Neural cell (in vitro differentiated cells): Measurements from ENCODE around the gene NXPE1. TPM values are rescaled to one million over a fixed set of nuclear protein-coding genes. Genes with fewer than 3 reads are reported as not detected.

Source experiments
- H2AFZ ChIP-seq: fragments of 200-600, 300-800 bp; sonication (generic), shearing (Covaris generic); 2 replicates; pipeline ENCODE4 v1.6.0; 2014; ENCODE audit warnings: low read depth, mild to moderate bottlenecking, antibody characterized with exemption, low read length, moderate library complexity
- H3F3A ChIP-seq: fragments of 200-600 bp; shearing (Covaris generic); 2 replicates; pipeline ENCODE4 v1.6.1; 2016; ENCODE audit warnings: mild to moderate bottlenecking, moderate library complexity, mixed read lengths, antibody characterized with exemption, low read length; ENCODE audit not compliant: insufficient read depth, poor library complexity, severe bottlenecking
- H3K27ac ChIP-seq: fragments of 200-600, 300-800 bp; sonication (generic), shearing (Covaris generic); 2 replicates; pipeline ENCODE4 v1.5.1; 2014; ENCODE audit warnings: mild to moderate bottlenecking, low read length, moderate library complexity
- H3K27me3 ChIP-seq: fragments of 300-800, 200-600 bp; sonication (generic), shearing (Covaris generic); 2 replicates; pipeline ENCODE4 v1.6.0; 2014; ENCODE audit warnings: mild to moderate bottlenecking, low read depth, low read length, moderate library complexity; ENCODE audit not compliant: insufficient read depth
- H3K36me3 ChIP-seq: fragments of 300-800, 200-600 bp; sonication (generic), shearing (Covaris generic); 2 replicates; pipeline ENCODE4 v1.5.1; 2014; ENCODE audit warnings: mild to moderate bottlenecking, antibody characterized with exemption, low read length, moderate library complexity; ENCODE audit not compliant: insufficient read depth
- H3K4me2 ChIP-seq: fragments of 300-800, 200-600 bp; sonication (generic), shearing (Covaris generic); 2 replicates; pipeline ENCODE4 v1.6.0; 2014; ENCODE audit warnings: mild to moderate bottlenecking, low read length
- H3K4me3 ChIP-seq: fragments of 300-800, 200-600 bp; sonication (generic), shearing (Covaris generic); 2 replicates; pipeline ENCODE4 v1.5.1; 2014; ENCODE audit warnings: mild to moderate bottlenecking, low read length, moderate library complexity
- H3K79me2 ChIP-seq: fragments of 200-600 bp; shearing (Covaris generic); replicated peaks from 2 replicates; pipeline ENCODE4 v1.6.0; 2014; ENCODE audit warnings: mild to moderate bottlenecking, low read length, moderate library complexity; ENCODE audit not compliant: insufficient read depth
- H3K9ac ChIP-seq: fragments of 300-800, 200-600 bp; sonication (generic), shearing (Covaris generic); 2 replicates; pipeline ENCODE4 v1.6.1; 2016; ENCODE audit warnings: mild to moderate bottlenecking, low read length, mixed read lengths
- H3K9me2 ChIP-seq: fragments of 200-600 bp; shearing (Covaris generic); 2 replicates; pipeline ENCODE4 v1.6.1; 2016; ENCODE audit warnings: mild to moderate bottlenecking, low read length, mixed read lengths; ENCODE audit not compliant: insufficient read depth
- H3K9me3 ChIP-seq: fragments of 200-600, 300-800 bp; sonication (generic), shearing (Covaris generic); 2 replicates; pipeline ENCODE4 v1.6.1; 2016; ENCODE audit warnings: mild to moderate bottlenecking, mixed run types, low read length, moderate library complexity, mixed read lengths
- H4K20me1 ChIP-seq: fragments of 200-600 bp; shearing (Covaris generic); 2 replicates; pipeline ENCODE4 v1.6.1; 2016; ENCODE audit warnings: mild to moderate bottlenecking, mixed run types; ENCODE audit not compliant: insufficient read depth
- EP300 ChIP-seq: fragments of 450-650 bp; conservative IDR thresholded peaks from 2 replicates; pipeline ENCODE4 v1.6.1; 2014; ENCODE audit warnings: antibody characterized with exemption, mild to moderate bottlenecking, moderate library complexity; ENCODE audit not compliant: poor library complexity, severe bottlenecking
- EZH2 ChIP-seq: fragments of 200-600, 300-800 bp; shearing (Covaris generic), sonication (generic); IDR thresholded peaks from 2 replicates; pipeline ENCODE4 v1.6.1; 2014; ENCODE audit warnings: antibody characterized with exemption, low read length, borderline replicate concordance, mild to moderate bottlenecking; ENCODE audit not compliant: insufficient read depth, poor library complexity, severe bottlenecking
- MXI1 ChIP-seq: fragments of 450-650 bp; conservative IDR thresholded peaks from 2 replicates; pipeline ENCODE4 v1.6.1; 2014; ENCODE audit warnings: antibody characterized with exemption, mild to moderate bottlenecking; ENCODE audit not compliant: poor library complexity, severe bottlenecking
- POLR2AphosphoS5 ChIP-seq: IDR thresholded peaks from 2 replicates; pipeline ENCODE4 v1.6.1; 2012
- RAD21 ChIP-seq: fragments of 450-650 bp; conservative IDR thresholded peaks from 2 replicates; pipeline ENCODE4 v1.6.1; 2014; ENCODE audit warnings: antibody characterized with exemption, mild to moderate bottlenecking, moderate library complexity
- SMC3 ChIP-seq: fragments of 450-650 bp; conservative IDR thresholded peaks from 2 replicates; pipeline ENCODE4 v1.6.1; 2014; ENCODE audit warnings: antibody characterized with exemption, mild to moderate bottlenecking, moderate library complexity; ENCODE audit not compliant: poor library complexity
- TAF1 ChIP-seq: IDR thresholded peaks from 2 replicates; pipeline ENCODE4 v1.6.1; 2012; ENCODE audit warnings: low read depth
- polyA plus RNA-seq: library from polyadenylated mRNA; depleted of rRNA; stranded (reverse); fragments of >200 nt; gene quantifications from 2 replicates; pipeline ENCODE4 v1.2.3, GENCODE V29; 2014
- TF ChIP-seq, protein P1 (sequence below): fragments of 450-650 bp; IDR thresholded peaks from 2 replicates; pipeline ENCODE4 v1.5.1; 2014; ENCODE audit warnings: antibody characterized with exemption, mild to moderate bottlenecking, moderate library complexity; ENCODE audit not compliant: poor library complexity, severe bottlenecking
- TF ChIP-seq, protein P2 (sequence below): IDR thresholded peaks from 2 replicates; pipeline ENCODE4 v1.6.1; 2012; ENCODE audit warnings: borderline replicate concordance

NXPE1 gene
- polyA plus RNA-seq, 1 donor from 2014 or later = not detected

DNA sequence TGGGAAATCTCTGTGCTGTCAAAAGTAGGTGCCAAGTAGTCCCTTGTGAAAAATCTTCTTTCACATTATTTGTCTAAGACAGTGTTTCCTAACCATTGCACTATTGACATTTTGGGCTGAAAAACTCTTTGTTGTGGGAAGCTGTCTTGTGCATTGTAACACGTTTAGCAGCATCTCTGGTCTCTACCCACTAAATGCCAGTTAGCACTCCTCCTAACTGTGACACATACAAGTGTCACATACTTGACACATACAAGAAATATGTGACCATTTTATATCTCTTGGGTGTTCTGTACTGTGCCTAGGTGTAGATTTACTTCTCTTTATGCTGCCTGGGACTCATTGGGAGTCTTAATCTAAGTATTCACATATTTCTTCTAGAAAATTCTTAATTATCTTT, 57.8 kb downstream of the NXPE1 start:
- Histone ChIP-seq H3K4me3 (no peak overlapping the region), H3K27ac (no peak overlapping the region), H2AFZ (no peak overlapping the region), H3K27me3 (no peaks in the 10 kb centered on the region), H3K79me2 (no peaks in the 10 kb centered on the region), H3K9me3 (no peaks in the 10 kb centered on the region), H3K9me2 (no peaks in the 10 kb centered on the region), H3K9ac (no peak overlapping the region), H3F3A (no peaks in the 10 kb centered on the region), H3K4me2 (no peak overlapping the region), H4K20me1 (no peaks in the 10 kb centered on the region), H3K36me3 (no peaks in the 10 kb centered on the region)
- TF ChIP-seq MXI1 = no peak
- TF ChIP-seq, protein P1, sequence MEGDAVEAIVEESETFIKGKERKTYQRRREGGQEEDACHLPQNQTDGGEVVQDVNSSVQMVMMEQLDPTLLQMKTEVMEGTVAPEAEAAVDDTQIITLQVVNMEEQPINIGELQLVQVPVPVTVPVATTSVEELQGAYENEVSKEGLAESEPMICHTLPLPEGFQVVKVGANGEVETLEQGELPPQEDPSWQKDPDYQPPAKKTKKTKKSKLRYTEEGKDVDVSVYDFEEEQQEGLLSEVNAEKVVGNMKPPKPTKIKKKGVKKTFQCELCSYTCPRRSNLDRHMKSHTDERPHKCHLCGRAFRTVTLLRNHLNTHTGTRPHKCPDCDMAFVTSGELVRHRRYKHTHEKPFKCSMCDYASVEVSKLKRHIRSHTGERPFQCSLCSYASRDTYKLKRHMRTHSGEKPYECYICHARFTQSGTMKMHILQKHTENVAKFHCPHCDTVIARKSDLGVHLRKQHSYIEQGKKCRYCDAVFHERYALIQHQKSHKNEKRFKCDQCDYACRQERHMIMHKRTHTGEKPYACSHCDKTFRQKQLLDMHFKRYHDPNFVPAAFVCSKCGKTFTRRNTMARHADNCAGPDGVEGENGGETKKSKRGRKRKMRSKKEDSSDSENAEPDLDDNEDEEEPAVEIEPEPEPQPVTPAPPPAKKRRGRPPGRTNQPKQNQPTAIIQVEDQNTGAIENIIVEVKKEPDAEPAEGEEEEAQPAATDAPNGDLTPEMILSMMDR = no peak
- no peak for TF ChIP-seq EZH2
- TF ChIP-seq SMC3 = no peak
- TF ChIP-seq EP300 = no peak
- no peak for TF ChIP-seq POLR2AphosphoS5
- TF ChIP-seq TAF1 = no peak
- no peak for TF ChIP-seq RAD21
- TF ChIP-seq, protein P2, sequence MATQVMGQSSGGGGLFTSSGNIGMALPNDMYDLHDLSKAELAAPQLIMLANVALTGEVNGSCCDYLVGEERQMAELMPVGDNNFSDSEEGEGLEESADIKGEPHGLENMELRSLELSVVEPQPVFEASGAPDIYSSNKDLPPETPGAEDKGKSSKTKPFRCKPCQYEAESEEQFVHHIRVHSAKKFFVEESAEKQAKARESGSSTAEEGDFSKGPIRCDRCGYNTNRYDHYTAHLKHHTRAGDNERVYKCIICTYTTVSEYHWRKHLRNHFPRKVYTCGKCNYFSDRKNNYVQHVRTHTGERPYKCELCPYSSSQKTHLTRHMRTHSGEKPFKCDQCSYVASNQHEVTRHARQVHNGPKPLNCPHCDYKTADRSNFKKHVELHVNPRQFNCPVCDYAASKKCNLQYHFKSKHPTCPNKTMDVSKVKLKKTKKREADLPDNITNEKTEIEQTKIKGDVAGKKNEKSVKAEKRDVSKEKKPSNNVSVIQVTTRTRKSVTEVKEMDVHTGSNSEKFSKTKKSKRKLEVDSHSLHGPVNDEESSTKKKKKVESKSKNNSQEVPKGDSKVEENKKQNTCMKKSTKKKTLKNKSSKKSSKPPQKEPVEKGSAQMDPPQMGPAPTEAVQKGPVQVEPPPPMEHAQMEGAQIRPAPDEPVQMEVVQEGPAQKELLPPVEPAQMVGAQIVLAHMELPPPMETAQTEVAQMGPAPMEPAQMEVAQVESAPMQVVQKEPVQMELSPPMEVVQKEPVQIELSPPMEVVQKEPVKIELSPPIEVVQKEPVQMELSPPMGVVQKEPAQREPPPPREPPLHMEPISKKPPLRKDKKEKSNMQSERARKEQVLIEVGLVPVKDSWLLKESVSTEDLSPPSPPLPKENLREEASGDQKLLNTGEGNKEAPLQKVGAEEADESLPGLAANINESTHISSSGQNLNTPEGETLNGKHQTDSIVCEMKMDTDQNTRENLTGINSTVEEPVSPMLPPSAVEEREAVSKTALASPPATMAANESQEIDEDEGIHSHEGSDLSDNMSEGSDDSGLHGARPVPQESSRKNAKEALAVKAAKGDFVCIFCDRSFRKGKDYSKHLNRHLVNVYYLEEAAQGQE = no peak

GRCh38 chr11:114499756-114500155, 59.9 kb downstream of the NXPE1 start:
- Histone ChIP-seq H3K36me3 (no peaks in the 10 kb centered on the region), H3K27ac (no peak overlapping the region), H3K4me2 (no peak overlapping the region), H3K27me3 (no peaks in the 10 kb centered on the region), H3K9me3 (no peaks in the 10 kb centered on the region), H3K4me3 (no peak overlapping the region), H3K79me2 (no peaks in the 10 kb centered on the region), H4K20me1 (no peaks in the 10 kb centered on the region), H3F3A (no peaks in the 10 kb centered on the region), H2AFZ (no peak overlapping the region), H3K9me2 (no peaks in the 10 kb centered on the region), H3K9ac (no peak overlapping the region)
- TF ChIP-seq SMC3 (no peak), POLR2AphosphoS5 (no peak), RAD21 (no peak), TAF1 (no peak), EZH2 (no peak), EP300 (no peak)
- TF ChIP-seq, protein P1 = no peak
